Esophagus squamous epithelium (tissue), 5 donors: Measurements from ENCODE around the gene HTATIP2. TPM values are rescaled to one million over a fixed set of nuclear protein-coding genes. Genes with fewer than 3 reads are reported as not detected.

Experiments used
- DNase-seq: peaks from one replicate; lab custom pipeline; 2025; lab: John Stamatoyannopoulos, UW
- H3K27ac ChIP-seq, 4 donors: fragments of 200-600 bp; sonication (generic); one replicate each; pipeline ENCODE4 v1.5.1; 2016 to 2019; ENCODE audit warnings: mild to moderate bottlenecking in 1 of 4
- H3K27me3 ChIP-seq, 4 donors: fragments of 200-600 bp; sonication (generic); 1 replicate in 3 of 4; 2 replicates in 1 of 4; pipeline versions ENCODE4 v1.5.1 to v1.6.0; 2017 to 2021; ENCODE audit warnings: antibody characterized with exemption in 1 of 4
- H3K36me3 ChIP-seq, 3 donors: fragments of 200-600 bp; sonication (generic); one replicate each; pipeline ENCODE4 v1.5.1; 2016 to 2019
- H3K4me1 ChIP-seq, 3 donors: fragments of 200-600 bp; sonication (generic); one replicate each; pipeline ENCODE4 v1.5.1; 2017 to 2019
- H3K4me3 ChIP-seq, 4 donors: fragments of 200-600 bp; sonication (generic); 1 replicate in 3 of 4; 2 replicates in 1 of 4; pipeline ENCODE4 v1.5.1; 2016 to 2019; ENCODE audit warnings: mild to moderate bottlenecking in 2 of 4, moderate library complexity in 1 of 4
- H3K9me3 ChIP-seq, 3 donors: fragments of 200-600 bp; sonication (generic); one replicate each; pipeline ENCODE4 v1.5.1; 2016 to 2019
- POLR2A ChIP-seq, 4 donors: fragments of 450-650 bp; IDR thresholded peaks; one replicate each; pipeline ENCODE4 v1.6.1; 2017; ENCODE audit warnings: antibody characterized with exemption in 4 of 4, mild to moderate bottlenecking in 4 of 4, moderate library complexity in 3 of 4
- WGBS, 2 donors: methylation state at CpG; one replicate each; pipeline ENCODE4 v1.1.5; 2018; 5-methylcytosine and 5-hydroxymethylcytosine counted together
- intact Hi-C: fragments of 100-400 bp; cut with DNase I; formaldehyde crosslinking; loops from one replicate; pipeline ENCODE4 v1.15.0; 2022
- total RNA-seq, 4 donors: library from RNA; depleted of rRNA; stranded (reverse); fragments of >200 nt; gene quantifications; one replicate each; pipeline ENCODE4 v1.1.0, GENCODE V29; 2016
- TF ChIP-seq, protein P1 (sequence below), 6 experiments: fragments of 450-650 bp in 4 of 6; fragments of 200-600 bp in 2 of 6; sonication (generic) in 2 of 6; IDR thresholded peaks; one replicate each; pipeline ENCODE4 v1.5.1; 2016 to 2019; ENCODE audit warnings: antibody characterized with exemption in 6 of 6, mild to moderate bottlenecking in 4 of 6, moderate library complexity in 4 of 6
- donor health status: DM: yes; HTN: yes; CAD: no.

The HTATIP2 gene
- 10 to 100 TPM; 52.9 to 76.4 (median 61.3) TPM for total RNA-seq

DNA sequence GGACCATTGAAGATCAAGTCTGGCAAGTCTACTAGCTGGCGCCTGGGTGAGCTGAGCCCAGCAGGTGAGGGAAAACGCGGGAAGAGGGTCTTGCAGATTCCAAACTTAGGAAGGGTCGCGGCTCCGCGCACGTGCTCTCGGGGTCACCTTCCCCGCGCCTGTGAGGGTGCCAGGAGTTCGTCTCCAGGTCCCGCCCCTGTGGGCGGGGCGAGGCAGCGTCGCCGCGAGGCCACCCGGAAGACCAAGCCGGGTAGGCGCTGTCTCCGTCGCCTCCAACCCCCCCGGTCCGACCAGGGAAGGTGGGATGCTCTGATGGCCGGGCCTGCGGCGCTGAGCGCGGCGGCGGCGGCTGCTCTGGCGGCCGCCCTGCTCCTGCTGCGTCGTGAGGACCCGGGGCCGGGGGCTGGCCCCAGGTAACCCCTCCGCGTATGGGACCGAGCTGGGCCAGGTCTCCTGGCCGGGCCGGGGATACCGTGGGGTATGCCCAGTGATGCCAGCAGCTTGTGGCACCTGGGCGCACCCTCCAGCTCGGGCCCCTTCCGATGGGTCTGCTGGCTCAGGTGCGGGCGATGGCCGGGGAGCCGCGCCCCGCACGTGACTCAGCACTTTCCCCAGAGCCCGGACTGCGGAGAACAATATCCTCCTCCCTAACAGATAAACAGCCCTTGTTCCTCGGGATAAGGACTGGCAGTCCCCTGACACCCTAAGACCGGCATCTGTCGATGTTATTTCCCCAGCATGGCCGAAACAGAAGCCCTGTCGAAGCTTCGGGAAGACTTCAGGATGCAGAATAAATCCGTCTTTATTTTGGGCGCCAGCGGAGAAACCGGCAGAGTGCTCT is at the start of gene HTATIP2:
Gene HTATIP2, plus strand, starts transcription at position 215 of the 841 bp plus-strand sequence. Its CDS starts 524 bp downstream, at position 739.
- TF ChIP-seq POLR2A (IDR thresholded peaks at IDR 0.05) = peak in 2 of 4 donors; percentile 49 to 69
- TF ChIP-seq, protein P1, sequence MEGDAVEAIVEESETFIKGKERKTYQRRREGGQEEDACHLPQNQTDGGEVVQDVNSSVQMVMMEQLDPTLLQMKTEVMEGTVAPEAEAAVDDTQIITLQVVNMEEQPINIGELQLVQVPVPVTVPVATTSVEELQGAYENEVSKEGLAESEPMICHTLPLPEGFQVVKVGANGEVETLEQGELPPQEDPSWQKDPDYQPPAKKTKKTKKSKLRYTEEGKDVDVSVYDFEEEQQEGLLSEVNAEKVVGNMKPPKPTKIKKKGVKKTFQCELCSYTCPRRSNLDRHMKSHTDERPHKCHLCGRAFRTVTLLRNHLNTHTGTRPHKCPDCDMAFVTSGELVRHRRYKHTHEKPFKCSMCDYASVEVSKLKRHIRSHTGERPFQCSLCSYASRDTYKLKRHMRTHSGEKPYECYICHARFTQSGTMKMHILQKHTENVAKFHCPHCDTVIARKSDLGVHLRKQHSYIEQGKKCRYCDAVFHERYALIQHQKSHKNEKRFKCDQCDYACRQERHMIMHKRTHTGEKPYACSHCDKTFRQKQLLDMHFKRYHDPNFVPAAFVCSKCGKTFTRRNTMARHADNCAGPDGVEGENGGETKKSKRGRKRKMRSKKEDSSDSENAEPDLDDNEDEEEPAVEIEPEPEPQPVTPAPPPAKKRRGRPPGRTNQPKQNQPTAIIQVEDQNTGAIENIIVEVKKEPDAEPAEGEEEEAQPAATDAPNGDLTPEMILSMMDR (IDR thresholded peaks at IDR 0.05) = no peak
- Histone ChIP-seq H3K4me3 (peak within 1 kb of the TSS; percentile 72 to 100 (median 94)), H3K27ac (peak within 1 kb of the TSS; percentile 93 to 99 (median 98)), H3K9me3 (no peaks in the 10 kb centered on the region), H3K36me3 (no peaks in the 10 kb centered on the region), H3K4me1 (peaks cover 10 to 58% (median 40%) of the 10 kb centered on the region in 3 donors), H3K27me3 (no peaks in the 10 kb centered on the region)
- 4 to 5% methylated on average over 11 to 14 of the region's 68 CpGs for WGBS, 2 donors
- intact Hi-C loops = no loop called here
- DNase-seq = no peak

DNA sequence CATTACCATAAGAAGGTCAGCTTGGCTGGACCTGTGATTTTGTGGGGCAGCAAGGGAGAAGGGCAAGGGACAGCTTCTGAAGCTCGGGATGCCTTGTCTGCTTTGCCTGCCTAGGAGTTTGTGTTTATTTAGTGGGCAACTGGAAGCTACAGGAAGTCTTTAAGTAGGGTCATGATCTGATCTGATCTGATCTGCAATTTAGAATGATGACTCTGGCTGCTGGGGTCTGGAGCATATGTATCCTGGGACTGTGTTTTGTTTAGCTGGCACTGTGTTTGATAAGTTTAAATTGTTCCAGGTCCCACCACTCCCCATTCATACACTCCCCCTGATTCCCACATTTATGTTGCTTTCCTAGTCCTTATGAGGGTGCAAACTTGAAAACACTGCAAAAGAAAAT is 47.7 kb upstream of the HTATIP2 start:
- Histone ChIP-seq H3K27ac (no peak overlapping the region), H3K4me1 (no peaks in the 10 kb centered on the region), H3K36me3 (no peaks in the 10 kb centered on the region), H3K4me3 (no peak overlapping the region), H3K27me3 (peaks cover 0 to 16% (median 0%) of the 10 kb centered on the region in 4 donors), H3K9me3 (no peaks in the 10 kb centered on the region)
- DNase-seq = no peak
- 19 to 20% methylated on average over 1 of the region's 1 CpG for WGBS, 2 donors
- TF ChIP-seq POLR2A (IDR thresholded peaks at IDR 0.05) = no peak
- TF ChIP-seq, protein P1 (IDR thresholded peaks at IDR 0.05) = no peak
- intact Hi-C loops = no loop called here

DNA sequence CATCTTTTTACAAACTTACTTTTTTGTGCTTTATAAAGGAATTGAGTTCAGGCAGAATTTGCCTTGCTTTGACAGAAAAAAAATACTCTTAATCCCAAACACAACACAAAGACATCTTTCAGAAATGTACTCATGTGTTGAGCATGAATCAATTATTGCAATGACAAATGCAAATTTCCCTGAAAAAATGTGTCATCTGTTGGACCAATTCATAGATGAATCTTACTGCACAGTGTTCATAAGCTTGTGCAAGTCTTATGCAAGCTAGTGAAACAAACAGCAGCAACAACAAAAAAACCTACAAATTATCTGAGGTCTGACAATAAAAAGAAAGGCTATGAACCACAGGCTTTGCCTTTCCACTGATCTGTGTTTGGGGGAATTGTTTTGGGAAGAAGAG is 42.3 kb upstream of the HTATIP2 start:
- intact Hi-C loops = no loop called here
- peaks cover 0 to 8% (median 0%) of the 10 kb centered on the region in 4 donors for H3K27me3 ChIP-seq
- TF ChIP-seq, protein P1 (IDR thresholded peaks at IDR 0.05) = no peak
- TF ChIP-seq POLR2A (IDR thresholded peaks at IDR 0.05) = no peak

DNA sequence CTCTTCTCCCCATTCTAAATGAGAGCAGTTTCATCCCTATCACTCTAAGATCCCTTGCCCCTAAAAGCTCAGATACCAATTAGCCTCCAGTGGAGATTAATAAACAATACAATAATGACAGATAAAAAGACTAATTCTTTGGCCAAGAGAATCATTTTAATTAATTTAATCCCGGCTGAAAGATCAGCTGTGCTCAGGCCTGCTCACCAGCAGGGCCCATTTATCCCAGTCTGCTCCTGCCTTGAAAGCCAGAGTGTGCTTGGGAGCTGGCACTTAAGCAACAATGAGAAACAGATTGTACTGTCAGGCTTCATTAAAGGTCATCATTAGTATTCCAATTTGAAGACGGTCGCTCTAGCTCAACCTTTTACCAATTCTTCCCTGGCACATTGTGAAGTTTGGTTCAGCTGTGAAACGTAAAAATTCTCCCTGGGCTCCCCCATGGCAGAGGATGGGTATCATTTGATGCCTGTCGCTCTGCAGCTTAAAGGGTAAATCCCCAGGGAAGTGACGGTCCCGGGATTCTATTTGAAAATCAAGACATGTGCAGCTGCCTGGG is 36.1 kb upstream of the HTATIP2 start:
- TF ChIP-seq, protein P1 (IDR thresholded peaks at IDR 0.05) = no peak
- no peak for TF ChIP-seq POLR2A (IDR thresholded peaks at IDR 0.05)
- intact Hi-C loops = no loop called here
- no peaks in the 10 kb centered on the region for H3K36me3 ChIP-seq
- H3K4me3 ChIP-seq = no peak overlapping the region
- 71 to 74% methylated on average over 7 of the region's 7 CpGs for WGBS, 2 donors
- H3K27me3 ChIP-seq = peaks cover 0 to 13% (median 0%) of the 10 kb centered on the region in 4 donors
- DNase-seq = no peak
- no peaks in the 10 kb centered on the region for H3K4me1 ChIP-seq
- H3K27ac ChIP-seq = no peak overlapping the region
- no peaks in the 10 kb centered on the region for H3K9me3 ChIP-seq

More for the DNA sequence above, 42.3 kb upstream of the HTATIP2 start:
- Histone ChIP-seq H3K4me1 (no peaks in the 10 kb centered on the region), H3K4me3 (no peak overlapping the region), H3K9me3 (no peaks in the 10 kb centered on the region), H3K27ac (no peak overlapping the region), H3K36me3 (no peaks in the 10 kb centered on the region)
- no peak for DNase-seq

DNA sequence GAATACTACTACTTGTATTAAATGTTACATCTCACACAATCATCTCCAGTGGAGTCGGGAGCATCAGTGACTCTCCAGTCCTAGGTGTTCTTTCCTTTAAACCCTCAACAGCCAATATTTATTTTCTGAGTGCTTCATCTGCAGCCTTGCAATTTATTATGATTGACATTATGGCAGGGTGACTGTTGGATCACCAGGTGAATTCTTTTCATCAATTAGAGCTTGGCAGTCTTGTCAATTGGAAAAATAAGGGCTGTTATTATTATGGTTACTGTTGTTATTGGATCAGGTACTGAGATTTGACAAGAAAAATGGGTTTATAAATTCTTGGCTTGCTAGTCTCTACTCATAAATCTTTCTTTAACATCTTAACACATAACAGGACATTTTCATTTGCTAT is 27.5 kb upstream of the HTATIP2 start:
- Histone ChIP-seq H3K4me3 (no peak overlapping the region), H3K9me3 (no peaks in the 10 kb centered on the region), H3K27ac (no peak overlapping the region), H3K4me1 (no peaks in the 10 kb centered on the region), H3K27me3 (peaks cover 0 to 45% (median 0%) of the 10 kb centered on the region in 4 donors), H3K36me3 (no peaks in the 10 kb centered on the region)
- no peak for TF ChIP-seq POLR2A (IDR thresholded peaks at IDR 0.05)
- intact Hi-C loops = no loop called here
- WGBS, 2 donors = 69 to 83% methylated on average over 1 of the region's 1 CpG
- DNase-seq = no peak
